Measurements from ENCODE around the gene CCT4. TPM values are rescaled to one million over a fixed set of nuclear protein-coding genes. Genes with fewer than 3 reads are reported as not detected.

Gene CCT4
- total and polyA plus RNA-seq, 11 donors = 42.1 to 170 (median 96.9) TPM

GRCh38 chr2:61928826-61929461 is 40.5 kb upstream of the CCT4 start:
- Histone ChIP-seq H3K4me3 (no peak overlapping the region), H3K27me3 (no peaks in the 10 kb centered on the region), H3K36me3 (peaks cover 0 to 6% (median 0%) of the 10 kb centered on the region in 9 donors), H3K27ac (peak overlapping the region in 8 of 12 donors; percentile 28 to 82 (median 70)), H3K4me1 (peaks cover 0 to 15% (median 2%) of the 10 kb centered on the region in 12 donors), H3K9me3 (peaks cover 0 to 19% (median 7%) of the 10 kb centered on the region in 12 donors)
- 47 to 56% (median 53%) methylated on average over 5 of the region's 5 CpGs for WGBS, 4 donors
- DNase-seq (no peak), ATAC-seq (peak in 2 of 4 donors; percentile 45 to 72)
- TF ChIP-seq POLR2A (IDR thresholded peaks at IDR 0.05) = no peak
- TF ChIP-seq CTCF (IDR thresholded peaks at IDR 0.05) = no peak
- intact Hi-C loops (cut with DNase I) = loop anchor here in 4 of 10 donors (10.0 kb wide), 4 partner anchors 46 to 366 kb away; partner anchors contain the start of gene B3GNT2 (in 1 of the 4)

GRCh38 chr2:61926531-61927477 is 38.3 kb upstream of the CCT4 start:
- no peak for ATAC-seq
- H3K4me1 ChIP-seq = peaks cover 0 to 29% (median 2%) of the 10 kb centered on the region in 12 donors
- no peak for DNase-seq
- no peaks in the 10 kb centered on the region for H3K27me3 ChIP-seq
- peak overlapping the region in 1 of 12 donors; percentile 3 for H3K27ac ChIP-seq
- intact Hi-C loops (cut with DNase I) = loop anchor here in 4 of 10 donors (10.0 kb wide), 4 partner anchors 48 to 368 kb away; partner anchors contain the start of gene B3GNT2 (in 1 of the 4)
- no peak overlapping the region for H3K4me3 ChIP-seq
- peaks cover 0 to 2% (median 0%) of the 10 kb centered on the region in 12 donors for H3K9me3 ChIP-seq
- no peak for TF ChIP-seq POLR2A (IDR thresholded peaks at IDR 0.05)
- TF ChIP-seq CTCF (IDR thresholded peaks at IDR 0.05) = no peak
- 81 to 92% (median 90%) methylated on average over 8 of the region's 8 CpGs for WGBS, 4 donors
- H3K36me3 ChIP-seq = peaks cover 0 to 6% (median 0%) of the 10 kb centered on the region in 9 donors

GRCh38 chr2:61924895-61925663 is 36.6 kb upstream of the CCT4 start:
- peaks cover 0 to 41% (median 7%) of the 10 kb centered on the region in 12 donors for H3K4me1 ChIP-seq
- H3K36me3 ChIP-seq = peaks cover 0 to 6% (median 0%) of the 10 kb centered on the region in 9 donors
- DNase-seq (no peak), ATAC-seq (no peak)
- no peak for TF ChIP-seq POLR2A (IDR thresholded peaks at IDR 0.05)
- peak overlapping the region in 5 of 12 donors; percentile 2 to 26 (median 11) for H3K27ac ChIP-seq
- H3K9me3 ChIP-seq = no peaks in the 10 kb centered on the region
- no peaks in the 10 kb centered on the region for H3K27me3 ChIP-seq
- WGBS, 4 donors = 71 to 74% (median 74%) methylated on average over 15 of the region's 15 CpGs
- H3K4me3 ChIP-seq = no peak overlapping the region
- intact Hi-C loops (cut with DNase I) = loop anchor here in 7 of 10 donors (5.0 to 10.0 kb wide), 7 partner anchors 47 to 370 kb away; partner anchors contain the start of gene B3GNT2 (in 1 of the 7)

GRCh38 chr2:61922714-61923113 is 34.3 kb upstream of the CCT4 start:
- ATAC-seq (no peak), DNase-seq (no peak)
- Histone ChIP-seq H3K4me1 (peaks cover 0 to 42% (median 12%) of the 10 kb centered on the region in 12 donors), H3K27me3 (no peaks in the 10 kb centered on the region), H3K36me3 (peaks cover 0 to 7% (median 0%) of the 10 kb centered on the region in 9 donors), H3K9me3 (no peaks in the 10 kb centered on the region), H3K4me3 (no peak overlapping the region), H3K27ac (peak overlapping the region in 6 of 12 donors; percentile 2 to 70 (median 58))
- intact Hi-C loops (cut with DNase I) = loop anchor here in 7 of 10 donors (2.0 to 10.0 kb wide), 8 partner anchors 50 to 372 kb away; partner anchors contain the start of gene B3GNT2 (in 2 of the 7)
- TF ChIP-seq POLR2A (IDR thresholded peaks at IDR 0.05) (no peak), CTCF (IDR thresholded peaks at IDR 0.05) (no peak)
